GM18861 (cell line): ENCODE results near the gene DNAI1.
"Not testable (repeated sequence)": the region's sequence is repeated elsewhere in the genome, so short reads cannot be mapped to it uniquely, and the experiment has no call there.

Experiments
- ATAC-seq: cut with Tn5 transposase; IDR thresholded peaks from one replicate; pipeline ENCODE4 v1.9.1; 2021; ENCODE audit not compliant: unreplicated experiment

Gene DNAI1

GRCh38 chr9:34450644-34451043 lies 8.0 kb upstream of the DNAI1 start:
- no peak for ATAC-seq

DNA sequence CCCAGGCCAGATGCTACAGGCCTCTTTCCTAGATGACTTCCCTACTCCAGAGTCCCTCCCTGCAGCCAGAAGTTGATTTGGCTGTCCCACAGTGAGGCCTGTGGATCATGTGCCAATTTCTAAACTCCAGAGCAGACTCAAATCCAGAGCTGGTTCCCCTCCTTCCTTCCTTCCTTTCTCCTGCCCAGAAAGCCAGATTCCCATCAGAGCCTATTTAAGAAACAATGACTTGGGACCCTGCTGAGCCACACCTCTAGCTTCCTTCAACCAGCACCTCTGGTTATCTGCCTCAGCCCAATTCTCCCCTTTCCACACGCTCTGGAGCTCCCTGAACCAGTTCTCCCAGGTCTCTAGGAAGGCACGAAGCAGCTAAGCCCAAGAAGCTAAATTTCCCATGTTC lies 7.5 kb upstream of the DNAI1 start:
- ATAC-seq = no peak

- ATAC-seq = no peak
Measured at GRCh38 chr9:34451545-34451944, 7.1 kb upstream of the DNAI1 start.

- ATAC-seq = no peak
Measured at GRCh38 chr9:34452568-34452967, 6.0 kb upstream of the DNAI1 start.

GRCh38 chr9:34454571-34455065 lies 4.0 kb upstream of the DNAI1 start:
- ATAC-seq = no peak

DNA sequence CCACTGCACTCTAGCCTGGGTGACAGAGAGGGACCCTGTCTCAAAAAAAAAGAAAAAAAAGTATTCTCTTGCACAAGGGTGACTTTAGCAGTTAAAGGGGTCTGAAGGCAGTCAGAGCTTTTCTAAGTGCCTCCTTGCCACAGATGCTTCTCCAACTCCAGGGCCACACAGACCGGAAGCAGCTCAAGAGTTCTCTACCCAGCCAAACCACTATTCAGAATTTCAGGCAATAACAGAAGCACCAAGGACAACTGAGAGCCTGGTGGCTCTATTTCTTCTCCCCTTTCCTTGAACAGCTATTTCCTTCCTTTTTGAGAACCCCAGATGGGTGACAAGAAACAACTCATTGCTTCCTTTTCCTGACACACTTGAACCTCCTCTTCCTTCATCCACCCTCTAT lies 2.5 kb upstream of the DNAI1 start:
- ATAC-seq = no peak

DNA sequence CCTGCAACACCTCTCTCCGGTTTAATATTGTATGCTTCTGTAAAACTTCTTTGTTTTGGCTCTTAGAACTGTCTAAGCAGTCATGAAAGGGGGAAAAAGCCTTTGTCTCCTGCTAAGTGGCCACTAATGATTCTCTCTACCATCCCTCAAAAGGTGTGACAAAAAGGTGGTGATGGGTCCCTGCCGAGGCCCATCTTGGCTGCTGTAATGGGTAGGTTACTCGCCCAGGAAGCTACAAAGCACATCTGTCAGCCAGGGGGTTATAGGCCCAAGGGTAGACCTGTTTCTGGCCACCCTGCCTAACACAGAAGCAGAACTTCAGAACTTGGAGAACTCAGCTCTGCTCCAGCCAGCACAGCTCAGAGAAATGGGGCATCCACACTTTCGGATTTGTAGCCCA lies 1.9 kb upstream of the DNAI1 start:
- ATAC-seq = no peak

DNA sequence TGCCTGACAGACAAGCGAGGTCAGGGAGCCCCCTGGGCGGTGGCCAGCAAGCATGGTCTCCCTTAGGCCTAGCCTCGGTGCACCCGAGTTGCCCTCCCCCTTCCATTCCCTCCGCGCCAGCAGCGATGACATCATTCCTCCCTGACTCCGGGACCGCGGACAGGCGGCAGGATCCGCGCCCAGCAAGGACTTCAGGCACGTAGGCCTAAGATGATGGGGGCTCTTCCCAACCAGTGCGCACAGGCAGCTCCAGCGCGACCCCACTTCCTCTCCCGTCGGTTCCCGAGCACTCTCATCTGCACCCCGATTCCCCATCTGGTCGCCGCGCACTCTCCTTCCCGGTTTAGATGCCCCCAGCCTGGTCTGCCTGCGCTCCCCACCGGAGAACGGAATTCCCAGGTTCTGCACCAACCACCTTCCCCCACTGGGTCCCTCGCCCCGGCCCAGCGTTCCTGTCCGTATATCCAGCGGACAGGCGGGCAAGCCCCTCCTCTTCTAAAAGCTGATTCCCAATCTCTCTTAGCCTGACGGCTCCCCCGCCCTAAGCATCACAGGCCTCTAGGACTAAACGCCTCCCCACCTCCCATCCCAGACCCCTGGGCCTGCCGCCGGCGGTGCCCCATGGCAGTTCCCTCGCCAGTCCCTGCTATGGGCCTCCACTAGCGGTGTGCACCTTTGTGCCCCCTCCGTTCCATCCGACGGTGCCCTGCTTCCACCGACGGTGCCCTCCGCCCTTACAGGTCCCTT lies 1.2 kb upstream of the DNAI1 start:
- ATAC-seq = no peak

DNA sequence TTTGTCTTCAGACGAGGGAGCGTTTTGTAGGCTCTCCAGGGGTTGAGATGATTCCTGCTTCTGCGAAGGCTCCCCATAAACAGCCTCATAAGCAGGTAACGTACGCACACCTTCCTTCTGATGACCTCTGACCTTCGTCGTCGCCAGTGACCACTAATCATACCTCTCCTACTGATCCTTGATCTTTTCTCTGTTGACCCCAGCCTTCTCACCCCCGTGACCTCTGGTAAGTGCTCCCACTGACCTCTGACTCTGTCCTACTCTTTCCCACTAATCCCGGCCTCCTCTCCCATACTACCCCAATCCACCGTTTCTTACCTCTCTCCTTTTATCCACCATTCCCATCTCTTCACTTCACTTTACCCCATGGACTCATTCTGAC lies 345 bp downstream of the DNAI1 start:
- no peak for ATAC-seq

- ATAC-seq = no peak
Measured at GRCh38 chr9:34459356-34459755, 751 bp downstream of the DNAI1 start.

GRCh38 chr9:34459941-34460340 lies 1.3 kb downstream of the DNAI1 start:
- no peak for ATAC-seq

- ATAC-seq = no peak
Measured at GRCh38 chr9:34463098-34463900, 4.7 kb downstream of the DNAI1 start.

DNA sequence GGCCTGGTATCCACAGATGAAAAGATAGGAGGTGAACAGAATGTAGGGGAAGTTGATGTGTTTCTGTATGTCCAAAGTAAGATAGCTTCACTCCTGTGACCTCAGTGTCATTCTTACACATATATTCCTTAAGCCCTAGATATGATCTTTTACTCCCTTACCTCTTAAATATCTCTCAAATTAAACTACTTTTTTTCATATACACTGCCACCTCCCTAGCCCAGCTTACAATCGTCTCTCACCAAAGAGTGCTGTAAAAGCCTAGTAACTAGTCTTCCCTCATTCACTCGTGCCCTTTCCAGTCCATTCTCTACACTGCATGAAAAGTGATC lies 5.3 kb downstream of the DNAI1 start:
- no peak for ATAC-seq

GRCh38 chr9:34464571-34464970 lies 6.0 kb downstream of the DNAI1 start:
- ATAC-seq = no peak

- ATAC-seq = no peak
Measured at GRCh38 chr9:34465468-34465867, 6.9 kb downstream of the DNAI1 start.

DNA sequence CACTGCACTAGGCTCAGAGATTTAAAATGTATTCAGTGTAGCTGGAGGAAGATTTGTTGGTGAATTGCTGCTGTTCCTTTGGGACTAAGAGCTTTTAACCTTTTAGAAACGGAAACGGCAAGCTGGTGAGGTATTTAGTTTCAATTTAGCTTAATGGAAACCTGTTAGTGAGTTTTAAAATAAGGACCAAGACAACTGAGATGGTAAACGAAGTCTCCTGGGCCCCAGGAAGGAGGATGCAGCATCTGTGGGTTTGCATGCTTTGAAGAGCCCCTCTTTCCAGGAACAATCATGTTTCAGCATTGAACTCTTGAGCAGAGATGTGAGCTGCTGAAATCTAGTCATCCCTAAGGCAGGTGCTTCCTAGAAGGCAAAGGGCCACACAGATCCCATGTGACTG lies 16.5 kb downstream of the DNAI1 start:
- no peak for ATAC-seq

- ATAC-seq = no peak
Measured at GRCh38 chr9:34477541-34477940, 18.9 kb downstream of the DNAI1 start.

- ATAC-seq = no peak
Measured at GRCh38 chr9:34479431-34479866, 20.8 kb downstream of the DNAI1 start.

GRCh38 chr9:34481620-34482019 lies 23.0 kb downstream of the DNAI1 start:
- ATAC-seq = not testable (repeated sequence)

GRCh38 chr9:34482746-34483145 lies 24.1 kb downstream of the DNAI1 start:
- not testable (repeated sequence) for ATAC-seq

GRCh38 chr9:34484678-34485077 lies 26.1 kb downstream of the DNAI1 start:
- ATAC-seq = no peak

DNA sequence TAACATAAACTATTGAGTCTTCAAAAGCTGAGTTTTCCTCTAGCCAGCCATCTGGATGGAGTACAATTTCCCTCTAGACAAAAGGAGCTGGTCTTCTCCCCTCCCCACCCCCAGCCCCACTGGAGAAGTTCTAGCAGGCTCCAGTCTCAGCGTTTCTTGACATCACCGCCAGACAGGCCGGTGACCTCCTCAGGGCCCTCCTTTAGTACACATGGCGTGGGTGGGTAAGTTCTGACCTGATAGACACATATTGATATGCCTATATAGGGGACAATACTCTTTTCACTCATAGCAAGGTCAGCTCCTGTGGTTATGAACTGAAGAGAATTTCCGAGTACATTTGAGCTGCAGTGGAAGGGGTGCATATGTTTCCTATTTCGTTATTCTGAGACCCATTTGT lies 27.2 kb downstream of the DNAI1 start:
- ATAC-seq = no peak
